Breast epithelium (tissue), 4 donors: ENCODE measurements around the gene CDHR3. TPM values are rescaled to one million over a fixed set of nuclear protein-coding genes. Genes with fewer than 3 reads are reported as not detected.

Source experiments
- DNase-seq, 2 donors: peaks; one replicate each; pipeline ENCODE4 v3.0.0-alpha.2; 2019; ENCODE audit warnings: low spot score in 2 of 2
- H3K27ac ChIP-seq, 2 donors: fragments of 200-600 bp; sonication (generic) in 1 of 2; one replicate each; pipeline ENCODE4 v1.5.1; 2016 to 2019; ENCODE audit warnings: mild to moderate bottlenecking in 1 of 2
- H3K27me3 ChIP-seq, 2 donors: fragments of 200-600 bp; sonication (generic) in 1 of 2; one replicate each; pipeline versions ENCODE4 v1.5.1 to v1.6.0; 2017 to 2019; ENCODE audit warnings: control low read depth in 1 of 2, mild to moderate bottlenecking in 1 of 2
- H3K36me3 ChIP-seq: fragments of 200-600 bp; one replicate; pipeline ENCODE4 v1.5.1; 2019
- H3K4me1 ChIP-seq, 2 donors: fragments of 200-600 bp; sonication (generic); one replicate each; pipeline ENCODE4 v1.5.1; 2016 to 2019; ENCODE audit warnings: control low read depth in 1 of 2
- H3K4me3 ChIP-seq, 3 donors: fragments of 200-600 bp; sonication (generic); 1 replicate in 2 of 3; 2 replicates in 1 of 3; pipeline ENCODE4 v1.5.1; 2016 to 2019; ENCODE audit warnings: mild to moderate bottlenecking in 3 of 3, moderate library complexity in 2 of 3
- H3K9me3 ChIP-seq, 2 donors: fragments of 200-600 bp; sonication (generic) in 1 of 2; one replicate each; pipeline ENCODE4 v1.5.1; 2016 to 2019; ENCODE audit warnings: control low read depth in 1 of 2
- CTCF ChIP-seq, 3 donors: fragments of 450-650 bp; IDR thresholded peaks; one replicate each; pipeline ENCODE4 v1.5.1; 2016 to 2017; ENCODE audit warnings: antibody characterized with exemption in 3 of 3, mild to moderate bottlenecking in 3 of 3, moderate library complexity in 3 of 3
- POLR2A ChIP-seq: fragments of 450-650 bp; IDR thresholded peaks from one replicate; pipeline ENCODE4 v1.6.1; 2016; ENCODE audit warnings: antibody characterized with exemption, mild to moderate bottlenecking, moderate library complexity
- POLR2AphosphoS5 ChIP-seq, 3 donors: sonication (generic); formaldehyde crosslinking; IDR thresholded peaks; one replicate each; pipeline ENCODE4 v1.6.1; 2017; ENCODE audit warnings: antibody characterized with exemption in 3 of 3
- intact Hi-C: fragments of 100-400 bp; cut with DNase I; formaldehyde crosslinking; loops from one replicate; pipeline ENCODE4 v1.15.1; 2023; ENCODE audit warnings: low total_unique reads
- total RNA-seq, 3 donors: library from RNA; depleted of rRNA; stranded (reverse); fragments of >200 nt; gene quantifications; one replicate each; pipeline ENCODE4 v1.1.0, GENCODE V29; 2016

The CDHR3 gene
- total RNA-seq, 3 donors from 2014 or later, result 4.6 to 8.8 (median 6.4) TPM

- Histone ChIP-seq H3K27ac (no peak overlapping the region), H3K9me3 (no peaks in the 10 kb centered on the region), H3K4me1 (no peaks in the 10 kb centered on the region), H3K4me3 (no peak overlapping the region), H3K36me3 (no peaks in the 10 kb centered on the region), H3K27me3 (no peaks in the 10 kb centered on the region)
- TF ChIP-seq CTCF (IDR thresholded peaks at IDR 0.05), result no peak
- TF ChIP-seq POLR2A, result no peak
- TF ChIP-seq POLR2AphosphoS5 (IDR thresholded peaks at IDR 0.05), result no peak
- DNase-seq, result no peak
- intact Hi-C loops, result no loop called here
Measured at GRCh38 chr7:106023369-106024322, 60.6 kb downstream of the CDHR3 start.

DNA sequence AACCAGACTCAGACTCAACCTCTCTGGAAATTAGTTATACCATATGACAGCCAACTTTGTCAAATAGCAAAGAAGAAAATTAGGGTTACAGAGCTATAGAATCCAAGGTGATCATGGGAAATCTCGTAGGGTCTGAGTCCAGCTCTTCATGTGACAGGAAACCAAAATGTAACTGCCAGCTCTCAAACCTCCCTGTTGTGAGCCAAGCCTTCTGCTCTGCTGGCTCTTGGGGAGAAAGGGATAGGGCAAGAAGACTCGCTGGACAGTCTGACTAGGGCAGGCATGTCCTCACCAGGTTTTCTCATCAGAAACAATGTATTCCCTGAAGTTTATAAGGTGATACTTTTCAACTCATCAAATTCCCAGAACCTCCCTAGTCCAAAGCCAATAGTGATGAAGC, 63.0 kb downstream of the CDHR3 start:
- H3K4me1 ChIP-seq, result no peaks in the 10 kb centered on the region
- no peak for TF ChIP-seq POLR2AphosphoS5 (IDR thresholded peaks at IDR 0.05)
- no peak for TF ChIP-seq CTCF (IDR thresholded peaks at IDR 0.05)
- TF ChIP-seq POLR2A, result no peak
- H3K9me3 ChIP-seq, result no peaks in the 10 kb centered on the region
- no peak for DNase-seq
- no peaks in the 10 kb centered on the region for H3K27me3 ChIP-seq
- no peaks in the 10 kb centered on the region for H3K36me3 ChIP-seq
- no peak overlapping the region for H3K27ac ChIP-seq
- H3K4me3 ChIP-seq, result no peak overlapping the region
- intact Hi-C loops, result no loop called here

DNA sequence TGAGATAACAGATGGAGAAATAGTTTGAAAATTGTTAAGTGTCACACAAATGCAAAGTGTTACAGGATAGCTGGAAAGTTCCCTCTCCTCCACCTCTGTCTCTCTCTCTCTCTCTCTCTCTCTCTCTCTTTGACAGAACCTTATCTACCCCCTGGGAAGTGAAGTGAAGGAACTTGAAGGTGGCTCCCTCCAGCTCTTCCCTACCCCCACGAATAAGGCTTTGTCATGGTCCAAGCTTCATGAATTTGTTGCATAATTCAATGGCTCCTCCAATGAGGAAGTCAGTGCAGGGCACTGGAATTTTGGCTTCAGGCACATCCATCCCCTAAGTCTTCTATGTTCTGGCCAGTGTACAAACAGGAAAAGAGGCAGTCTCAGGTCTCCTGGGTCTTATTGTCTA, 66.4 kb downstream of the CDHR3 start:
- Histone ChIP-seq H3K9me3 (no peaks in the 10 kb centered on the region), H3K4me1 (no peaks in the 10 kb centered on the region), H3K36me3 (no peaks in the 10 kb centered on the region), H3K27me3 (no peaks in the 10 kb centered on the region), H3K4me3 (no peak overlapping the region), H3K27ac (no peak overlapping the region)
- no peak for DNase-seq
- no peak for TF ChIP-seq CTCF (IDR thresholded peaks at IDR 0.05)
- TF ChIP-seq POLR2AphosphoS5 (IDR thresholded peaks at IDR 0.05), result no peak
- TF ChIP-seq POLR2A, result no peak
- intact Hi-C loops, result no loop called here

DNA sequence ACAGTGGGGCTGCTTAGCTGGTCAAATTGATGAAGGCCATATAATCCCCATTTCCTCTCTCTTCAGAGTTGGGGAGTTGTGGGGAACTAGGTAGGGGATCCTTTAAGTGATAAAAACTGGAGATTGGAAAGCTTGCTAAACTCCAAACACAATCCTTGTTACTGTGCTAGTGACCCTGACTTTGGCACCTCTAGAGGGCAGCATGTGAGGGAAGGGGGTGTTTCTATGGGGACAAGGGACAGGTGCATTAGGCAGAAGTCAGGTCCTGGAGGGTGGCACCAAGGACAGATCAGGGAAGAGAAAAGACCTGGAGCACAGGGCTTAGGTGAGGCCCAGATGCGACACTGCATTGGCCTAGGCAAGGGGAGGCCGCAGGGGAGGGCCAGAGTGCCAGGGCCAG, 66.9 kb downstream of the CDHR3 start:
- no peaks in the 10 kb centered on the region for H3K27me3 ChIP-seq
- intact Hi-C loops, result loop anchor here (2.0 to 10.0 kb wide), 3 partner anchors 67 to 375 kb away; partner anchors contain the start of gene CDHR3
- no peaks in the 10 kb centered on the region for H3K4me1 ChIP-seq
- H3K27ac ChIP-seq, result no peak overlapping the region
- no peak for TF ChIP-seq CTCF (IDR thresholded peaks at IDR 0.05)
- no peak for TF ChIP-seq POLR2A
- no peak for TF ChIP-seq POLR2AphosphoS5 (IDR thresholded peaks at IDR 0.05)
- H3K9me3 ChIP-seq, result no peaks in the 10 kb centered on the region
- H3K4me3 ChIP-seq, result no peak overlapping the region
- no peak for DNase-seq
- H3K36me3 ChIP-seq, result no peaks in the 10 kb centered on the region

GRCh38 chr7:106031300-106032035, 68.4 kb downstream of the CDHR3 start:
- no peak for DNase-seq
- no peaks in the 10 kb centered on the region for H3K9me3 ChIP-seq
- no peaks in the 10 kb centered on the region for H3K4me1 ChIP-seq
- H3K36me3 ChIP-seq, result no peaks in the 10 kb centered on the region
- H3K27ac ChIP-seq, result no peak overlapping the region
- no peak overlapping the region for H3K4me3 ChIP-seq
- no peak for TF ChIP-seq POLR2A
- TF ChIP-seq CTCF (IDR thresholded peaks at IDR 0.05), result no peak
- TF ChIP-seq POLR2AphosphoS5 (IDR thresholded peaks at IDR 0.05), result no peak
- intact Hi-C loops, result loop anchor here (2.0 to 10.0 kb wide), 4 partner anchors 31 to 377 kb away; partner anchors contain the start of gene CDHR3
- no peaks in the 10 kb centered on the region for H3K27me3 ChIP-seq
